ENCODE data around the gene PLXDC2. TPM values are rescaled to one million over a fixed set of nuclear protein-coding genes. Genes with fewer than 3 reads are reported as not detected.

PLXDC2 gene
- total RNA-seq, 1 donor from 2014 or later: 58.7 TPM

GRCh38 chr10:19935176-19935575 is 118.9 kb downstream of the PLXDC2 start:
- no peak for DNase-seq (ENCODE audit: low spot score)

GRCh38 chr10:19936289-19936688 is 120.1 kb downstream of the PLXDC2 start:
- DNase-seq (ENCODE audit: low spot score): no peak

- DNase-seq (ENCODE audit: low spot score): no peak
These were observed 121.8 kb downstream of the PLXDC2 start for GRCh38 chr10:19937989-19938388.

DNA sequence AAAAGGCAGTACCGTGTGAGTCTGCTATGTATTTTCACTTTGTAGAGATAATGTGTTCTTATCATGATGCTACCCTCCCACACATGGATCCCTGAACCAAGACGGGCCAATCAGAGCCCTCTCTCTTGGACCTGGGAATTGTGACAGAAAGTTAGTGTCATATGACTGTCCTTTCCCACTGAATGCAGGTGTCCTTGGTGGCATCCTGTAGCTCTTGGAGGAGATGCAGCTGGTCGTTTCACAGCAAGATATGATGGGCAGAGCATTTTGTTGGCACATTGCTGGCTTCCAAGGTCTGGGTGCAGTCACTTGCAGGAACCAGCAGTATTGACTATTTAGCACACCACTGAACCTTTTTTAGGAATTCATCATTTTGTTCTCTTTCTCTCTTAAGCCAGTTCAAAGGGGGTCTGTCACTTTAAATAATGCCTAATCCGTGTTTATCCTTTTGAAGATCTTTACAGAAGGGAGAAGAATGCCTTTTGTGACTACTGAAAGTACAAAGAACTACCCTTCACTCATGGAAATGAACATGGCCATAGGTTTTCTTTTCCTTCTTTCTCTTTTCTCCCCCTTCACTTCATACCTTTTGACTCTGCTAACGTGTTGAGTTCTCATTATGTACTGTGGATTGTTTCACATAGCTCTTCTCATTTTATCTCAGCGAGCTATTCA is 125.1 kb downstream of the PLXDC2 start:
- DNase-seq (ENCODE audit: low spot score): no peak

GRCh38 chr10:19944911-19945663 is 128.9 kb downstream of the PLXDC2 start:
- DNase-seq (ENCODE audit: low spot score): no peak

DNA sequence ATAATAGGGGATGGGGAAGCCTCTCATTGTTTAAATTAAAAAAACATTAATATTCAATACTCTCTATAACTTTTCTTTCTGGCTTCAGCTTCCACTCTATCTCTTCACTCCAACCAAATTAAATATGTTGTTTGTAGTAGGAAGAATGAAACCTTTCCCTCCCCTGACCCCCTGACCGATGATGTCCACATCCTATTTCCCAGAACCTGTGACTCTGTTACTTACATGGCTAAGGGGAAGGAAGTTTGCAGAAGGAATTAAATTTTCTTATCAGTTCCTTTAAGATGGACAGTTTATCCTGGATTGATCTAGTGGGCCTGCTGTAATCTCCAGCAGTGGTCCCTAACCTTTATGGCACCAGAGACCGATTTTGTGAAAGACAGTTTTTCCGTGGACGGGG is 130.0 kb downstream of the PLXDC2 start:
- DNase-seq (ENCODE audit: low spot score): no peak

- no peak for DNase-seq (ENCODE audit: low spot score)
These were observed 130.6 kb downstream of the PLXDC2 start for GRCh38 chr10:19946791-19947190.

DNA sequence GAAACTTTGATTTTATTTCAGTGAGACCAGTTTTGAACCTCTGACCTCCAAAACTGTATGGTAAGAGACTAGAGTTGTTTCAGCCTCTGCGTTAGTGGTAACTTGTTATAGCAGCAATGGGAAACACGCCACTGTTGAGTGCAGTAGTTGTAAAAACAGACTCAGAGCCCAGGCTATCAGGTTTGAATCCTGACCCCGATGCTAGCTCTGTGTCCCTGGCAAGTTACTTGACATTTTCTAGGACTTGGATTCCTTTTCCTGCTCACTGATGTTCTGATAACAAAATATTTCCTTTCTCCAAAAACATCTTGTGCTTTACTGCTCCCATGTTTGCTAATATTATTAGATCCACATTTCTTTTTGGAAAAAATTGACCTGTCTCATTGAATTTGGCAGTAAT is 131.0 kb downstream of the PLXDC2 start:
- DNase-seq (ENCODE audit: low spot score): no peak

DNA sequence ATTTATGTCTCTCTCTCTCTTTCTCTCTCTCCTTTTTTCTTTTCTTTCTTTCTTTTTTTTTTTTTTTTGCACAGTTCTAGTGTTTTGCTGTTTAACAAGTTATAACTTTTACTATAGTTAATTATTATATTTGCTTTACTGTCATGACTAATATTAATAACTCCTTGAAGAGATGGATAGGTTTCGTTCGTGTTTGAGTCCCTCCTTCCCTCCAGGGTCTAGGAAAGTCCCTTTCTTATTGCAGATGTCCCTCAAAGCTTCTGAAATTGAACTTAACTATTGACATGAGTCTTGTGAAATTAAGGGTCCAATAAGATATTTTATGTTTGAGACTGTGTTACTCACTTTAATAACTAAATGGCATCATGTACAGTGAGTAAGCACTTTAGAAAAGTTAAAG is 131.4 kb downstream of the PLXDC2 start:
- DNase-seq (ENCODE audit: low spot score): no peak

DNA sequence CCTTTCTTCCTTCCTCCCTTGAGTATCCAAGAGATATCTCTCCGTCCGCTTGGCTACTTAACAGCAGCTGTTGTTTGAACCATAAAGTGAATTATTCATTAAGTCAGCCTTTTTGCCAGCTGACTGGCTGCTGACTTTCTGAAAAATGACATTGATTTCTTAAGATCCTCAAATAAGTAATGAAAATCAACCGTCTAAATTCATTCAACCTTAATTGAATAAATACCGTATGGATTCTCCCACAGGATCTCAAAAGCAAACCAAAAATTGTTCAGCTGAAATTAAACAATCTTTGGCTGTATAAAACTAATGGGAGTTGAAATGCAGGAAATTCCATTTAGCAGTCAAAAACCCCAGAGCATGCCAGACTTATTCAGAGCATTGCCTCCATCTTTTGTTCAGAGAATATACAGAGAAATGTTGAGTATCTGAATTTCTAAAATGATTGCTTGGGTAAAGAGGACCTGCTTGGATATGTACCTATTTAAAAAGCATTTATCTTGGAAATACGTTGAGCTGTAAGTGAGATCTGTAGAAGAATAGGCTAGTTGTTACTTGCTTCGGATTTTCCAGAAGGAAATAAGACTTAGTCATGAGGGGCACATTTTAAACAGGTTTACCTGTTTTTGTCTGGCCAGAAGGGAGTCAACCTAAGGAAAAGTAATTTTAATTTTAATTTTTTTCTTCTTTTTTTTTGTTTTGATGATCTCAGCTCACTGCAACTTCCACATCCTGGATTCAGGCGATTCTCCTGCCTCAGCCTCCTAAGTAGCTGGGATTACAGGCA is 136.2 kb downstream of the PLXDC2 start:
- no peak for DNase-seq (ENCODE audit: low spot score)

GRCh38 chr10:19954601-19955000 is 138.4 kb downstream of the PLXDC2 start:
- DNase-seq (ENCODE audit: low spot score): no peak

DNA sequence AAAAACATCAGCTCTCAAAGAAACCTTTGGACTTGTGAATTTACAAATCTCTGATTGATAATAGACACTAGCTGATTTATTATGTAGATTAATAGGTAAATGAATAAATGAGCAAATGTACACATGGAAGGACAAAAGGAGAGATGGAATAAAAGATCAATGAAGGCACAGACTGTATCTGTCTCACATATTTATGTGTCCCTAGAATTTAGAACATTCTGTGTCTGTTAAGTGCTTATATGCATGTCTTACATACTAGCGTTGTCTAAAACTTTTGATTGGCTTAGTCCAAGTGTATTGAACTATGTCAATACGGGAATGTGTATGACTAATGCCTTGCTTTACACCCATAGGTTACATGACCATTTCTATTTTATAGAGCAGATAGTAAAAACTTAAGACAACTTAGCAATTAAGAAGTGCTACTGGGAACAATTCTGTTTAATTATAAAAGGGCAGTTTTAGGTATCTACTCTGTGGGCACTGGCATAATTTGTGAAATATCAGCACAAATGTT is 140.3 kb downstream of the PLXDC2 start:
- DNase-seq (ENCODE audit: low spot score): no peak

DNA sequence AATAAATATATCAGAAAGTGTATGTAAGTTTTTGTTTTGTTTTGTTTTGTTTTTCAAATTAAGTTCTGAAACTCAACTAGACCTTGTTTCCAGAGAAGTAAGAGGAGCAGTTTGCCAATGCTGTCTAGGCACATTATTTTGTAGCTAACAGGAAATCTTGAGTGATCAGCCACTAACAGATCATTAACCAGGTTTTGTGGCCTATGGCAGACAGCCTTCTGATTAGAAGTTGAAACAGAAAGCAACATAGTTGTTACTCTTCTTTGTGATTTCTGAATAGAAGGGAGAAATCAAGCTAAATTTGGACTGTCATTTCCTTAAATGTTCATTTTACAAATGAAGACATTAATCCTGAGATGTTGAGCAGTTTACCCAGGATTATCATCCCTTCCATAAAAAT is 142.6 kb downstream of the PLXDC2 start:
- no peak for DNase-seq (ENCODE audit: low spot score)

- no peak for DNase-seq (ENCODE audit: low spot score)
These were observed 145.1 kb downstream of the PLXDC2 start for GRCh38 chr10:19961076-19962053.

- no peak for DNase-seq (ENCODE audit: low spot score)
These were observed 148.4 kb downstream of the PLXDC2 start for GRCh38 chr10:19964625-19965024.

DNA sequence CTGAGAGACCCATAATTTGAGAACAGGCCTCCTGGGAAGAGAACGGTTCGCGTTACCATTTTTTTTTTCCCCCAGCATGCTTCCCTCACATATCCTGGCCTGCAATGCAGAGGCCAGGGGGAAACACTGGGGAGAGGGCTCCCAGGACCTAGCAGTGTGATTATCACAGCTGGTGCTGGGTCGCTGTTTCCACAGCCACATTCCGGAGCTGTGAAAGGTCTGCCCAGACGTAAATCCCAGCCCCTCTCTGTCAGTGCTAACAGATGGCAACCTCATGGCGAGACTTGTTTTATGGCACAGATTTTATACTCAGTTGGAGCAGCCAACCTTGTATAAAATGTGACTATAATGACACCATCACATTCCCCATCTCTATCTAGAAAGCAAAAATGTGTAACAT is 150.5 kb downstream of the PLXDC2 start:
- no peak for DNase-seq (ENCODE audit: low spot score)

DNA sequence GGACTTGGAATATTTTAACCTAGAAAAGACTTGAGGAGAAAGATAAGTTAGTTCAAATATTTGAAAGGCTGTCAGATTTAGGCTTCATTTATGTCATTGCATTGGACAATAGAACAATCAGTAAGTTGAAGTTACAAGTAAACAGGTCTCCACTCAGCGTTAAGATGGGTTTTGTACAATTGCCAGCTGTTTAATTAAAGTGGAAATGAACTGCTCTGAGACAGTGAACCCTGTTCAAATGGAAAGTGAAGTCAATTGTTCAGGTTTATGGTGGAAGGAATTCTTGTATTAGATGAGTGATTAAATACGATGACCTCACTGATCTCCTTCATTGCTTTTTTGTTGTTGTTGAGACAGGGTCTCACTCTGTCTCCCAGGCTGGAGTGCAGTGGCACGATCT is 151.7 kb downstream of the PLXDC2 start:
- DNase-seq (ENCODE audit: low spot score): no peak

DNA sequence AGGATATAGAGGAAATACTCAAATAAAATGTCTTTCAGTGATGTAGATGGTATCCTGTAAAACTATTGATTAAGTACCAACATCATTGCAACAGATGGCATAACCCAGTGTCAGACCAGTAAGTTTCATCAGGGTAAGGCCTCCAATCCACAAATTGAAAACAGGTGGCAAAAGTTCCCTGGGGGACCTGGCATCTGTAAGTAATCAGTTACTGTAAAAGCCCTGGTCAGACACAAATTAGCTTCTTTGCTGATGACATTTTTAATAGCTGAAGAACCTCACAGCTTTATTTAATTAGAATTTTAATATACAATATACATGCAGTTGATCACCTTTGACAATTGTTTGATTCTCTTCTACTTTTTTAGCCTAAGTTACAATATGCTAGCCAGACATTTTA is 152.5 kb downstream of the PLXDC2 start:
- DNase-seq (ENCODE audit: low spot score): no peak

- DNase-seq (ENCODE audit: low spot score): no peak
These were observed 154.0 kb downstream of the PLXDC2 start for GRCh38 chr10:19970256-19970655.

- no peak for DNase-seq (ENCODE audit: low spot score)
These were observed 154.5 kb downstream of the PLXDC2 start for GRCh38 chr10:19970717-19971116.

All from mesenteric fat pad (tissue), 1 donor.